ENCODE measurements around the gene HSD3B7. TPM values are rescaled to one million over a fixed set of nuclear protein-coding genes. Genes with fewer than 3 reads are reported as not detected.

HSD3B7 gene
- total RNA-seq, 2 donors from 2014 or later = 10.3 to 10.7 TPM

DNA sequence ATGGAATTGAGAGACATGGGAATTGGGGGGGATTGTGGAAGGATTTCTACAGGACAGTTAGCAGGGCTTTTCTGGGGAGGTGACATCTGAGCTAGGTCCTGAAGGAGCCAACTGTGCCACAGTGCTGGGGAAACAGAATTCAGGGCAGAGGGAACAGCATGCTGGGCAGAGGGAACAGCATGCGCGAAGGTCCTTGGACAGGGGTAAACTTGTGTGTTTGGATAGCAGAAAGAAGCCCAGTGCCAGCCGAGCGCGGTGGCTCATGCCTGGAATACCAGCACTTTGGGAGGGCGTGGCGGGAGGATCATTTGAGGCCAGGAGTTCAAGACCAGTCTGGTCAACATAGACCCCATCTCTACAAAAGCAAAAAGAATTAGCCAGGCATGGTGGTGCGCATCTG lies 21.6 kb downstream of the HSD3B7 start:
- WGBS = 91% methylated on average over 8 of the region's 8 CpGs

DNA sequence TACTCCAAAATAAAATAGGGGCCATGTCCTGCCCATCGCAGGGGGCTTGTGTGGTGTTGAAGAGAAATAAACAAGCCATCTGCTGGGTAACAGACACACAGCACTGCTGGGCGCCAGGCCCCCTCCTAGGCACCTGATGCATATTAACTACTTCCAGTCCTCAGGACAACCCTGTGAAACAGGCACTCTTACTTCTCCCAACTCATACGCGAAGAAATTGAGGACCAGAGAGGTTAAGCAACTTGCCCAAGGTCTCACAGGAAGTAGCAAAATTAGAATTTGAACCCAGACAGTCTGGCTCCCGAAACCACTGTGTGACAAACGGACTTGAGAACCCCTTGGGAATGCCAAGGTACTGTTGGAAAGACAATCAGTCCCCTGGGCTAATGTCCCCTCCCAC lies 22.7 kb downstream of the HSD3B7 start:
- 62% methylated on average over 6 of the region's 6 CpGs for WGBS
- no peak for DNase-seq (ENCODE audit: low spot score)
- no peaks in the 10 kb centered on the region for H3K4me1 ChIP-seq (replicated peaks)
- no peak overlapping the region for H3K27ac ChIP-seq
- intact Hi-C loops (cut with DNase I) = no loop called here
- no peaks in the 10 kb centered on the region for H3K9me3 ChIP-seq
- no peak overlapping the region for H3K4me3 ChIP-seq
- peaks cover 3% of the 10 kb centered on the region for H3K27me3 ChIP-seq (replicated peaks; ENCODE audit: insufficient read depth)
- H3K36me3 ChIP-seq = no peaks in the 10 kb centered on the region
- no peak for TF ChIP-seq POLR2AphosphoS5 (IDR thresholded peaks at IDR 0.05)
- no peak for TF ChIP-seq CTCF (IDR thresholded peaks at IDR 0.05)
- no peak for TF ChIP-seq POLR2A (IDR thresholded peaks at IDR 0.05)

More for the DNA sequence above, 21.6 kb downstream of the HSD3B7 start:
- no peak for TF ChIP-seq CTCF (IDR thresholded peaks at IDR 0.05)
- no peak for TF ChIP-seq POLR2AphosphoS5 (IDR thresholded peaks at IDR 0.05)
- no peak for TF ChIP-seq POLR2A (IDR thresholded peaks at IDR 0.05)
- Histone ChIP-seq H3K27ac (no peak overlapping the region), H3K9me3 (no peaks in the 10 kb centered on the region), H3K4me1 (replicated peaks) (no peaks in the 10 kb centered on the region), H3K4me3 (no peak overlapping the region), H3K27me3 (replicated peaks; ENCODE audit: insufficient read depth) (no peaks in the 10 kb centered on the region), H3K36me3 (no peaks in the 10 kb centered on the region)
- no peak for DNase-seq (ENCODE audit: low spot score)
- intact Hi-C loops (cut with DNase I) = no loop called here

DNA sequence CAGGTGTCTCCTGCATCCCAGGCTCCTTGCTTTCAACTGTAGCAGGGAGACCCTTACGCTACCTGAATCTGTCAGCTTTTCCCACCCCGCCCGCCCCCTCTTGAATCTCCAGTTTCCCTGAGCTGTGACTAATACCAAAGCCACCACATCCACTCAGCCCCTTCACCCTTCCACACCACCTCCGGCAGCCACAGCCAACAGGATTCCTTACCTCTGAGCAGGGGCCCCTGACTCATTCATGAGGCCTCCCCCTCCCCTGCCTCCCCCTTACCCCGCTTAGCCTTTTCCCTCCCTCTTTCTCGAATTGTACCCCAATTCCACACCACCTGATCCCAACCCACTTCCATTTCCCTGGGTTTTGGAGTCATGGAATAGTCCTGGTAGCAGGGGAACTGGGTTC lies 23.1 kb downstream of the HSD3B7 start:
- TF ChIP-seq POLR2AphosphoS5 (IDR thresholded peaks at IDR 0.05) = no peak
- TF ChIP-seq CTCF (IDR thresholded peaks at IDR 0.05) = no peak
- no peak for TF ChIP-seq POLR2A (IDR thresholded peaks at IDR 0.05)
- H3K4me3 ChIP-seq = no peak overlapping the region
- intact Hi-C loops (cut with DNase I) = no loop called here
- peaks cover 3% of the 10 kb centered on the region for H3K27me3 ChIP-seq (replicated peaks; ENCODE audit: insufficient read depth)
- WGBS = 68% methylated on average over 6 of the region's 6 CpGs
- no peaks in the 10 kb centered on the region for H3K9me3 ChIP-seq
- H3K36me3 ChIP-seq = no peaks in the 10 kb centered on the region
- no peak for DNase-seq (ENCODE audit: low spot score)
- H3K27ac ChIP-seq = no peak overlapping the region
- no peaks in the 10 kb centered on the region for H3K4me1 ChIP-seq (replicated peaks)

- TF ChIP-seq POLR2A (IDR thresholded peaks at IDR 0.05) = no peak
- TF ChIP-seq CTCF (IDR thresholded peaks at IDR 0.05) = no peak
- no peak for TF ChIP-seq POLR2AphosphoS5 (IDR thresholded peaks at IDR 0.05)
- H3K27me3 ChIP-seq (replicated peaks; ENCODE audit: insufficient read depth) = peaks cover 3% of the 10 kb centered on the region
- H3K4me1 ChIP-seq (replicated peaks) = no peaks in the 10 kb centered on the region
- H3K36me3 ChIP-seq = no peaks in the 10 kb centered on the region
- 92% methylated on average over 5 of the region's 5 CpGs for WGBS
- no peaks in the 10 kb centered on the region for H3K9me3 ChIP-seq
- no peak overlapping the region for H3K4me3 ChIP-seq
- intact Hi-C loops (cut with DNase I) = no loop called here
- no peak for DNase-seq (ENCODE audit: low spot score)
- H3K27ac ChIP-seq = no peak overlapping the region
Observed at GRCh38 chr16:31008551-31008950, 23.5 kb downstream of the HSD3B7 start.

- WGBS = 78% methylated on average over 7 of the region's 7 CpGs
- peaks cover 3% of the 10 kb centered on the region for H3K27me3 ChIP-seq (replicated peaks; ENCODE audit: insufficient read depth)
- H3K27ac ChIP-seq = no peak overlapping the region
- TF ChIP-seq POLR2A (IDR thresholded peaks at IDR 0.05) (no peak), CTCF (IDR thresholded peaks at IDR 0.05) (no peak), POLR2AphosphoS5 (IDR thresholded peaks at IDR 0.05) (no peak)
- no peaks in the 10 kb centered on the region for H3K9me3 ChIP-seq
- intact Hi-C loops (cut with DNase I) = no loop called here
- H3K4me3 ChIP-seq = no peak overlapping the region
- H3K36me3 ChIP-seq = no peaks in the 10 kb centered on the region
- no peaks in the 10 kb centered on the region for H3K4me1 ChIP-seq (replicated peaks)
- no peak for DNase-seq (ENCODE audit: low spot score)
Observed at GRCh38 chr16:31009120-31009519, 24.1 kb downstream of the HSD3B7 start.

Data from prostate gland (tissue), 2 donors.